ENCODE measurements around the gene RRP12. TPM values are rescaled to one million over a fixed set of nuclear protein-coding genes. Genes with fewer than 3 reads are reported as not detected.

RRP12 gene
- total RNA-seq, 1 experiment from 2014 or later = 34.4 TPM

DNA sequence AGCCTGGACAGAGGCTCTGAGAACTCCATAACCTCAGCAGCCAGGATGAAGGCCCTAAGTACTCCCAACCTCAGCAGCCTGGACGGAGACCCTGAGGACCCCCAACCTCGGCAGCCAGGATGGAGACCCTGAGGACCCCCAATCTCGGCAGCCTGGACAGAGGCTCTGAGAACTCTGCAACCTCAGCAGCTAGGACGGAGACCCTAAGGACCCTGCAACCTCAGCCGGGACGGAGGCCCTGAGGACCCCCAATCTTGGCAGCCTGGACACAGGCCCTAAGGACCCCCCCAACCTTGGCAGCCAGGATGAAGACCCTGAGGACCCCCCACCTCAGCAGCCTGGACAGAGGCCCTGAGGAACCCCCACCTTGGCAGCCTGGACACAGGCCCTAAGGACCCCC lies 16.5 kb downstream of the RRP12 start:
- ATAC-seq = no peak

DNA sequence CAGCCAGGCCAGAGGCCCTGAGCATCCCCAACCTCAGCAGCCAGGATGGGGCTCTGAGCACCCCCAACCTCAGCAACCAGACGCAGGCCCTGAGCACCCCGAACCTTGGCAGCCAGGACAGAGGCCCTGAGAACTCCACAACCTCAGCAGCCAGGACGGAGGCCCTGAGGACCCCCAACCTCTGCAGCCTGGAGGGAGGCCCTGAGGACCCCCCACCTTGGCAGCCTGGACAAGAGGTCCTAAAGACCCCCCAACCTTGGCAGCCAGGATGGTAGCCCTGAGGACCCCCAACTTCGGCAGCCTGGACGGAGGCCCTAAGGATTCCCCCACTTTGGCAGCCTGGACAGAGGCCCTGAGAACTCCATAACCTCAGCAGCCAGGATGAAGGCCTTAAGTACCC lies 17.0 kb downstream of the RRP12 start:
- Histone ChIP-seq H3K4me3 (ENCODE audit: low read length) (no peak overlapping the region), H3K9me3 (ENCODE audit: low read length) (no peaks in the 10 kb centered on the region), H2AFZ (ENCODE audit: low read length) (no peak overlapping the region), H3F3A (ENCODE audit: low read length, unreplicated experiment) (no peaks in the 10 kb centered on the region), H3K27ac (ENCODE audit: low read length) (no peak overlapping the region), H3K4me2 (ENCODE audit: low read length) (no peak overlapping the region), H3K79me2 (ENCODE audit: low read length) (no peaks in the 10 kb centered on the region), H4K20me1 (ENCODE audit: low read length) (no peaks in the 10 kb centered on the region), H3K9me2 (replicated peaks; ENCODE audit: low read length) (no peaks in the 10 kb centered on the region), H3K27me3 (ENCODE audit: low read length) (no peaks in the 10 kb centered on the region), H3K36me3 (ENCODE audit: low read depth, low read length) (peaks cover 19% of the 10 kb centered on the region; the same call in 1 of the 2 replicates), H3K9ac (ENCODE audit: low read length) (no peak overlapping the region), H3K4me1 (ENCODE audit: insufficient read depth, low read length) (no peaks in the 10 kb centered on the region)
- BruUV-seq (replicated peaks) = no TSS peak
- TF ChIP-seq EZH2 (IDR thresholded peaks at IDR 0.05; ENCODE audit: low read length, unreplicated experiment) (no peak), EZH2phosphoT487 (IDR thresholded peaks at IDR 0.05; ENCODE audit: borderline replicate concordance, low read length) (no peak)
- TF ChIP-seq, protein P1, sequence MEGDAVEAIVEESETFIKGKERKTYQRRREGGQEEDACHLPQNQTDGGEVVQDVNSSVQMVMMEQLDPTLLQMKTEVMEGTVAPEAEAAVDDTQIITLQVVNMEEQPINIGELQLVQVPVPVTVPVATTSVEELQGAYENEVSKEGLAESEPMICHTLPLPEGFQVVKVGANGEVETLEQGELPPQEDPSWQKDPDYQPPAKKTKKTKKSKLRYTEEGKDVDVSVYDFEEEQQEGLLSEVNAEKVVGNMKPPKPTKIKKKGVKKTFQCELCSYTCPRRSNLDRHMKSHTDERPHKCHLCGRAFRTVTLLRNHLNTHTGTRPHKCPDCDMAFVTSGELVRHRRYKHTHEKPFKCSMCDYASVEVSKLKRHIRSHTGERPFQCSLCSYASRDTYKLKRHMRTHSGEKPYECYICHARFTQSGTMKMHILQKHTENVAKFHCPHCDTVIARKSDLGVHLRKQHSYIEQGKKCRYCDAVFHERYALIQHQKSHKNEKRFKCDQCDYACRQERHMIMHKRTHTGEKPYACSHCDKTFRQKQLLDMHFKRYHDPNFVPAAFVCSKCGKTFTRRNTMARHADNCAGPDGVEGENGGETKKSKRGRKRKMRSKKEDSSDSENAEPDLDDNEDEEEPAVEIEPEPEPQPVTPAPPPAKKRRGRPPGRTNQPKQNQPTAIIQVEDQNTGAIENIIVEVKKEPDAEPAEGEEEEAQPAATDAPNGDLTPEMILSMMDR (conservative IDR thresholded peaks at IDR 0.05; ENCODE audit: low read depth, low read length) = no peak
- POLR2A ChIA-PET (ENCODE audit: unreplicated experiment) = no interaction called here
- DNase-seq = no peak
- intact Hi-C loops (cut with micrococcal nuclease) = no loop called here
- CTCF ChIA-PET = no interaction called here
- no peak for ATAC-seq

More for the DNA sequence above, 16.5 kb downstream of the RRP12 start:
- Histone ChIP-seq H3K4me3 (ENCODE audit: low read length) (no peak overlapping the region), H3F3A (ENCODE audit: low read length, unreplicated experiment) (no peaks in the 10 kb centered on the region), H3K27me3 (ENCODE audit: low read length) (no peaks in the 10 kb centered on the region), H3K9ac (ENCODE audit: low read length) (no peak overlapping the region), H3K9me3 (ENCODE audit: low read length) (no peaks in the 10 kb centered on the region), H3K36me3 (ENCODE audit: low read depth, low read length) (peaks cover 19% of the 10 kb centered on the region; the same call in 1 of the 2 replicates), H2AFZ (ENCODE audit: low read length) (no peak overlapping the region), H4K20me1 (ENCODE audit: low read length) (no peaks in the 10 kb centered on the region), H3K4me1 (ENCODE audit: insufficient read depth, low read length) (no peaks in the 10 kb centered on the region), H3K4me2 (ENCODE audit: low read length) (no peak overlapping the region), H3K9me2 (replicated peaks; ENCODE audit: low read length) (no peaks in the 10 kb centered on the region), H3K27ac (ENCODE audit: low read length) (no peak overlapping the region), H3K79me2 (ENCODE audit: low read length) (no peaks in the 10 kb centered on the region)
- no peak for TF ChIP-seq EZH2 (IDR thresholded peaks at IDR 0.05; ENCODE audit: low read length, unreplicated experiment)
- TF ChIP-seq EZH2phosphoT487 (IDR thresholded peaks at IDR 0.05; ENCODE audit: borderline replicate concordance, low read length) = no peak
- TF ChIP-seq, protein P1 (conservative IDR thresholded peaks at IDR 0.05; ENCODE audit: low read depth, low read length) = no peak
- BruUV-seq (replicated peaks) = no TSS peak
- intact Hi-C loops (cut with micrococcal nuclease) = no loop called here
- no peak for DNase-seq
- CTCF ChIA-PET = no interaction called here
- POLR2A ChIA-PET (ENCODE audit: unreplicated experiment) = interaction anchor here (0.6 kb wide), 1 partner anchor 36 kb away, joined by 6 read pairs; no protein-coding TSS in a partner anchor

DNA sequence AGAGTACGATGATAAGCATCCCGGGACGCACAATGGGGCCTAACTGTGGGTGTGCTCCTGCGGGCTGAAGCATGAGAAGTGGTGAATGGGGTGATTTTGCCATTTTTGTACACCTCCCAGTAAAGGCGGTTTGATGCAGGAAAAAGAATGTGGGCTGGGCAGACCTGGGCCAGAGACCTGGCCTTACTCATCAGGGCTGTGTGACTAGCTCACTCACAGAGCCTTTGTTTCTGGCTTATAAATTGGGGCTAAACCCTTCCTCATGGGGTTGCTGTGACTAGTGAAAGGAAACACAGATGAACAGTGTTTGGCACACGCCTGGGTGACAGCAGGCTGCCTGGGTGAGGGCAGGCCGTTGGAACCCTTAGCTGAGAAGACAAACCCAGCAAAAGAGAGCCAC lies 18.0 kb downstream of the RRP12 start:
- no peak for DNase-seq
- no peaks in the 10 kb centered on the region for H3K4me1 ChIP-seq (ENCODE audit: insufficient read depth, low read length)
- ATAC-seq = no peak
- no peaks in the 10 kb centered on the region for H3K9me2 ChIP-seq (replicated peaks; ENCODE audit: low read length)
- CTCF ChIA-PET = no interaction called here
- no peaks in the 10 kb centered on the region for H4K20me1 ChIP-seq (ENCODE audit: low read length)
- H3K9ac ChIP-seq (ENCODE audit: low read length) = no peak overlapping the region
- no peak overlapping the region for H3K4me2 ChIP-seq (ENCODE audit: low read length)
- H3K79me2 ChIP-seq (ENCODE audit: low read length) = no peaks in the 10 kb centered on the region
- no peaks in the 10 kb centered on the region for H3F3A ChIP-seq (ENCODE audit: low read length, unreplicated experiment)
- H3K27me3 ChIP-seq (ENCODE audit: low read length) = no peaks in the 10 kb centered on the region
- no peak overlapping the region for H2AFZ ChIP-seq (ENCODE audit: low read length)
- TF ChIP-seq EZH2phosphoT487 (IDR thresholded peaks at IDR 0.05; ENCODE audit: borderline replicate concordance, low read length) = no peak
- TF ChIP-seq EZH2 (IDR thresholded peaks at IDR 0.05; ENCODE audit: low read length, unreplicated experiment) = no peak
- TF ChIP-seq, protein P1 (conservative IDR thresholded peaks at IDR 0.05; ENCODE audit: low read depth, low read length) = no peak
- no peak overlapping the region for H3K4me3 ChIP-seq (ENCODE audit: low read length)
- no peaks in the 10 kb centered on the region for H3K9me3 ChIP-seq (ENCODE audit: low read length)
- no TSS peak for BruUV-seq (replicated peaks)
- POLR2A ChIA-PET (ENCODE audit: unreplicated experiment) = no interaction called here
- no peak overlapping the region for H3K27ac ChIP-seq (ENCODE audit: low read length)
- intact Hi-C loops (cut with micrococcal nuclease) = no loop called here
- peaks cover 12% of the 10 kb centered on the region; the same call in 1 of the 2 replicates for H3K36me3 ChIP-seq (ENCODE audit: low read depth, low read length)

Data from PC-3 (cell line).